WTC11 (cell line): Measurements from ENCODE around the gene ZNF276. TPM values are rescaled to one million over a fixed set of nuclear protein-coding genes. Genes with fewer than 3 reads are reported as not detected.

Source experiments
- ATAC-seq: fragments of 200-7000 bp; cut with Tn5 transposase; 2 replicates; pipeline ENCODE4 v1.10.0; 2021; ENCODE audit warnings: mild to moderate bottlenecking, moderate library complexity
- CTCF ChIA-PET: fragments of 300-600 bp; sonication (Branson Sonifier 250); formaldehyde crosslinking; loops from one replicate; lab custom pipeline; 2021; ENCODE audit warnings: antibody characterized with exemption; lab: Charles Lee
- POLR2A ChIA-PET: fragments of 350-600 bp; sonication (Branson Sonifier 250); formaldehyde crosslinking; loops from one replicate; lab custom pipeline; 2021; ENCODE audit warnings: antibody characterized with exemption; lab: Charles Lee
- DNase-seq: peaks from one replicate; pipeline ENCODE4 v3.0.0; 2021; ENCODE audit warnings: low spot score
- H3K27ac Mint-ChIP-seq: 2 replicates; pipeline ENCODE4 v1.8.0; 2021; ENCODE audit warnings: mixed read lengths
- H3K27me3 Mint-ChIP-seq: 2 replicates; pipeline ENCODE4 v1.8.0; 2021; ENCODE audit warnings: low read depth, mild to moderate bottlenecking, moderate library complexity, mixed read lengths
- H3K36me3 Mint-ChIP-seq: 2 replicates; pipeline ENCODE4 v1.8.0; 2021; ENCODE audit warnings: mixed read lengths
- H3K4me1 Mint-ChIP-seq: 2 replicates; pipeline ENCODE4 v1.8.0; 2022; ENCODE audit warnings: mixed read lengths
- H3K4me3 Mint-ChIP-seq: 2 replicates; pipeline ENCODE4 v1.8.0; 2021; ENCODE audit warnings: mild to moderate bottlenecking, moderate library complexity, mixed read lengths
- H3K9me3 Mint-ChIP-seq: 2 replicates; pipeline ENCODE4 v1.8.0; 2021; ENCODE audit warnings: mixed read lengths
- AFF4 ChIP-seq: sonication (generic); formaldehyde crosslinking; IDR thresholded peaks from 2 replicates; pipeline ENCODE4 v1.8.1; 2023; ENCODE audit warnings: mild to moderate bottlenecking, missing genetic modification reagents, borderline replicate concordance
- ATF1 ChIP-seq: sonication (generic); formaldehyde crosslinking; IDR thresholded peaks from 2 replicates; pipeline ENCODE4 v1.8.1; 2023; ENCODE audit warnings: mild to moderate bottlenecking, moderate library complexity, missing genetic modification reagents
- GABPB1 ChIP-seq: sonication (generic); formaldehyde crosslinking; IDR thresholded peaks from 2 replicates; pipeline ENCODE4 v1.8.1; 2023; ENCODE audit warnings: mild to moderate bottlenecking, missing genetic modification reagents
- GTF2I ChIP-seq: fragments of 250-450 bp; sonication (Bioruptor Pico); conservative IDR thresholded peaks from 2 replicates; pipeline ENCODE4 v1.4.0; 2021; ENCODE audit warnings: mild to moderate bottlenecking
- IRF2 ChIP-seq: sonication (generic); formaldehyde crosslinking; IDR thresholded peaks from 2 replicates; pipeline ENCODE4 v1.8.0; 2022; ENCODE audit warnings: low read depth, missing genetic modification reagents, borderline replicate concordance
- MYBL2 ChIP-seq: sonication (generic); formaldehyde crosslinking; IDR thresholded peaks from 2 replicates; pipeline ENCODE4 v1.8.1; 2023; ENCODE audit warnings: mild to moderate bottlenecking, moderate library complexity, missing genetic modification reagents
- RELA ChIP-seq: sonication (generic); formaldehyde crosslinking; IDR thresholded peaks from 2 replicates; pipeline ENCODE4 v1.8.1; 2022; ENCODE audit warnings: missing genetic modification reagents, mild to moderate bottlenecking, borderline replicate concordance
- RORB ChIP-seq: fragments of 250-450 bp; sonication (Bioruptor Pico); IDR thresholded peaks from 2 replicates; pipeline ENCODE4 v1.9.0; 2021; ENCODE audit warnings: mild to moderate bottlenecking
- SMAD3 ChIP-seq: sonication (generic); formaldehyde crosslinking; IDR thresholded peaks from 2 replicates; pipeline ENCODE4 v1.8.0; 2022; ENCODE audit warnings: missing genetic modification reagents, mild to moderate bottlenecking, borderline replicate concordance
- SOX15 ChIP-seq: fragments of 250-450 bp; sonication (Bioruptor Pico); IDR thresholded peaks from 2 replicates; pipeline ENCODE4 v1.9.0; 2021; ENCODE audit warnings: mild to moderate bottlenecking
- TEAD4 ChIP-seq: sonication (generic); formaldehyde crosslinking; IDR thresholded peaks from 2 replicates; pipeline ENCODE4 v1.8.0; 2022; ENCODE audit warnings: mild to moderate bottlenecking, missing genetic modification reagents
- TP53 ChIP-seq: sonication (generic); formaldehyde crosslinking; IDR thresholded peaks from 2 replicates; pipeline ENCODE4 v1.8.1; 2023; ENCODE audit warnings: mild to moderate bottlenecking, missing genetic modification reagents
- ZNF232 ChIP-seq: sonication (generic); formaldehyde crosslinking; IDR thresholded peaks from 2 replicates; pipeline ENCODE4 v1.8.0; 2022; ENCODE audit warnings: mild to moderate bottlenecking, missing genetic modification reagents
- ZNF263 ChIP-seq: sonication (generic); formaldehyde crosslinking; IDR thresholded peaks from 2 replicates; pipeline ENCODE4 v1.8.1; 2022; ENCODE audit warnings: low read depth, mild to moderate bottlenecking, moderate library complexity, missing genetic modification reagents
- ZNF317 ChIP-seq: sonication (generic); formaldehyde crosslinking; IDR thresholded peaks from 2 replicates; pipeline ENCODE4 v1.8.1; 2023; ENCODE audit warnings: low read depth, mild to moderate bottlenecking, moderate library complexity, missing genetic modification reagents, borderline replicate concordance
- ZNF423 ChIP-seq: fragments of 250-450 bp; sonication (Bioruptor Pico); IDR thresholded peaks from 2 replicates; pipeline ENCODE4 v2.1.2; 2022; ENCODE audit warnings: mild to moderate bottlenecking, moderate library complexity
- ZNF425 ChIP-seq: fragments of 250-450 bp; sonication (Bioruptor Pico); conservative IDR thresholded peaks from 2 replicates; pipeline ENCODE4 v1.9.0; 2021; ENCODE audit warnings: mild to moderate bottlenecking
- ZNF671 ChIP-seq: fragments of 250-450 bp; sonication (Bioruptor Pico); IDR thresholded peaks from 2 replicates; pipeline ENCODE4 v1.8.0; 2021; ENCODE audit warnings: mild to moderate bottlenecking
- total RNA-seq: library from RNA; stranded (reverse); gene quantifications from 3 replicates; pipeline ENCODE4 v1.2.3, GENCODE V29; 2021
- TF ChIP-seq, protein P1 (sequence below): sonication (generic); formaldehyde crosslinking; IDR thresholded peaks from 2 replicates; pipeline ENCODE4 v1.8.1; 2022; ENCODE audit warnings: mild to moderate bottlenecking, missing genetic modification reagents, moderate library complexity, borderline replicate concordance
- TF ChIP-seq, protein P2 (sequence below): sonication (generic); formaldehyde crosslinking; IDR thresholded peaks from 2 replicates; pipeline ENCODE4 v1.8.1; 2023; ENCODE audit warnings: mild to moderate bottlenecking, missing genetic modification reagents, moderate library complexity
- TF ChIP-seq, protein P3 (sequence below): fragments of 250-450 bp; sonication (Bioruptor Pico); IDR thresholded peaks from 2 replicates; pipeline ENCODE4 v1.8.0; 2021; ENCODE audit warnings: mild to moderate bottlenecking

Gene ZNF276
- total RNA-seq, 1 experiment from 2014 or later, result 16.6 TPM

DNA sequence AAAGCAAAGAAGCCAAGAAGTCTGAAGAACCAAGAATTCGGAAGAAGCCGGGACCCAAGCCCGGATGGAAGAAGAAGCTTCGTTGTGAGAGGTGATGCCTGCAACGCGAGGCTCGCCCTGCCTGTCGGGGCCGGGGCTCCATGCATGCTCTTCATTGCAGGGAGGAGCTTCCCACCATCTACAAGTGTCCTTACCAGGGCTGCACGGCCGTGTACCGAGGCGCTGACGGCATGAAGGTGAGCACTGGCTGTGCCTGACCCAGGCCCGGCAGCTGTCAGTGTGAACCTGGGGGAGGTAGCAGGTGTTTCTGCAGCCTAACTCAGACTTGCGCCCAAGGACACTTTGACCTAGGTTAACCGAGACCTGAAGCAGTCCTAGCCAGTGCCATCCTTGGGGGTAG is 12.0 kb downstream of the ZNF276 start:
- Mint-ChIP-seq H3K9me3 (peaks cover 5% of the 10 kb centered on the region; the same call in 1 of the 2 replicates), H3K27ac (no peak overlapping the region), H3K4me1 (peaks cover 13% of the 10 kb centered on the region), H3K4me3 (no peak overlapping the region), H3K27me3 (no peaks in the 10 kb centered on the region; the same call in 1 of the 2 replicates), H3K36me3 (peaks cover 55% of the 10 kb centered on the region)
- CTCF ChIA-PET, result interaction anchor here (0.6 kb wide), 1 partner anchor 45 kb away, joined by 3 read pairs; no protein-coding TSS in a partner anchor
- DNase-seq (no peak), ATAC-seq (no peak)
- POLR2A ChIA-PET, result no interaction called here
- no peak for TF ChIP-seq ZNF671 (CRISPR knock-in tag)
- TF ChIP-seq GTF2I (CRISPR knock-in tag), result no peak
- TF ChIP-seq GABPB1 (CRISPR knock-in tag), result no peak
- TF ChIP-seq IRF2, result no peak
- TF ChIP-seq, protein P1, sequence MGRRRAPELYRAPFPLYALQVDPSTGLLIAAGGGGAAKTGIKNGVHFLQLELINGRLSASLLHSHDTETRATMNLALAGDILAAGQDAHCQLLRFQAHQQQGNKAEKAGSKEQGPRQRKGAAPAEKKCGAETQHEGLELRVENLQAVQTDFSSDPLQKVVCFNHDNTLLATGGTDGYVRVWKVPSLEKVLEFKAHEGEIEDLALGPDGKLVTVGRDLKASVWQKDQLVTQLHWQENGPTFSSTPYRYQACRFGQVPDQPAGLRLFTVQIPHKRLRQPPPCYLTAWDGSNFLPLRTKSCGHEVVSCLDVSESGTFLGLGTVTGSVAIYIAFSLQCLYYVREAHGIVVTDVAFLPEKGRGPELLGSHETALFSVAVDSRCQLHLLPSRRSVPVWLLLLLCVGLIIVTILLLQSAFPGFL (CRISPR knock-in tag), result no peak
- TF ChIP-seq ATF1 (CRISPR knock-in tag), result no peak
- TF ChIP-seq RORB, result no peak
- no peak for TF ChIP-seq ZNF232 (CRISPR knock-in tag)
- no peak for TF ChIP-seq TEAD4 (CRISPR knock-in tag)
- TF ChIP-seq SOX15 (CRISPR knock-in tag), result no peak
- TF ChIP-seq RELA (CRISPR knock-in tag), result no peak

DNA sequence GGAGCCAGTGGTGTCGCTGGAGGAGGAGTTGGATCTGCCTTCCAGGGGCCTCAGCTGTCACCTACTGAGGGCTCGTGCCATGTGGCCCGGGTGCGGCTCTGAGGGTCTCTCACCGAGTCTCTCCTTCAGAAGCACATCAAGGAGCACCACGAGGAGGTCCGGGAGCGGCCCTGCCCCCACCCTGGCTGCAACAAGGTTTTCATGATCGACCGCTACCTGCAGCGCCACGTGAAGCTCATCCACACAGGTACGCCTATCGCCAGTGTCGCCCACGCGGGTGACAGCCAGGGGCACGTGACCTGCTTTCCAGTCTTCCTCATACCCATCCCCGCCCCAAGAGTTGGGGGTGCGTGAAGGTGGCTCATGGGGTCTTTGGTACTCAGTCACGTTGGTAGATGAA is 12.5 kb downstream of the ZNF276 start:
- H3K36me3 Mint-ChIP-seq, result peaks cover 58% of the 10 kb centered on the region
- peaks cover 5% of the 10 kb centered on the region; the same call in 1 of the 2 replicates for H3K9me3 Mint-ChIP-seq
- H3K4me3 Mint-ChIP-seq, result no peak overlapping the region
- no peak overlapping the region for H3K27ac Mint-ChIP-seq
- ChIA-PET POLR2A (no interaction called here), CTCF (interaction anchor here (0.6 kb wide), 1 partner anchor 44 kb away, joined by 3 read pairs; no protein-coding TSS in a partner anchor)
- no peaks in the 10 kb centered on the region; the same call in 1 of the 2 replicates for H3K27me3 Mint-ChIP-seq
- ATAC-seq (no peak), DNase-seq (no peak)
- H3K4me1 Mint-ChIP-seq, result peaks cover 13% of the 10 kb centered on the region
- TF ChIP-seq, protein P2, sequence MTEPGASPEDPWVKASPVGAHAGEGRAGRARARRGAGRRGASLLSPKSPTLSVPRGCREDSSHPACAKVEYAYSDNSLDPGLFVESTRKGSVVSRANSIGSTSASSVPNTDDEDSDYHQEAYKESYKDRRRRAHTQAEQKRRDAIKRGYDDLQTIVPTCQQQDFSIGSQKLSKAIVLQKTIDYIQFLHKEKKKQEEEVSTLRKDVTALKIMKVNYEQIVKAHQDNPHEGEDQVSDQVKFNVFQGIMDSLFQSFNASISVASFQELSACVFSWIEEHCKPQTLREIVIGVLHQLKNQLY (CRISPR knock-in tag), result no peak

GRCh38 chr16:89736554-89736953 is 15.2 kb downstream of the ZNF276 start:
- H3K9me3 Mint-ChIP-seq, result peaks cover 4% of the 10 kb centered on the region; the same call in 1 of the 2 replicates
- no peaks in the 10 kb centered on the region for H3K4me1 Mint-ChIP-seq
- H3K4me3 Mint-ChIP-seq, result no peak overlapping the region
- ChIA-PET POLR2A (interaction anchor here (0.6 to 0.7 kb wide), 2 partner anchors 651 to 1218 kb away, joined by 3 to 5 read pairs; no protein-coding TSS in a partner anchor), CTCF (no interaction called here)
- no peak overlapping the region for H3K27ac Mint-ChIP-seq
- no peaks in the 10 kb centered on the region for H3K27me3 Mint-ChIP-seq
- H3K36me3 Mint-ChIP-seq, result peaks cover 76% of the 10 kb centered on the region
- no peak for ATAC-seq
- TF ChIP-seq, protein P3, sequence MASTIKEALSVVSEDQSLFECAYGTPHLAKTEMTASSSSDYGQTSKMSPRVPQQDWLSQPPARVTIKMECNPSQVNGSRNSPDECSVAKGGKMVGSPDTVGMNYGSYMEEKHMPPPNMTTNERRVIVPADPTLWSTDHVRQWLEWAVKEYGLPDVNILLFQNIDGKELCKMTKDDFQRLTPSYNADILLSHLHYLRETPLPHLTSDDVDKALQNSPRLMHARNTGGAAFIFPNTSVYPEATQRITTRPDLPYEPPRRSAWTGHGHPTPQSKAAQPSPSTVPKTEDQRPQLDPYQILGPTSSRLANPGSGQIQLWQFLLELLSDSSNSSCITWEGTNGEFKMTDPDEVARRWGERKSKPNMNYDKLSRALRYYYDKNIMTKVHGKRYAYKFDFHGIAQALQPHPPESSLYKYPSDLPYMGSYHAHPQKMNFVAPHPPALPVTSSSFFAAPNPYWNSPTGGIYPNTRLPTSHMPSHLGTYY (CRISPR knock-in tag), result no peak
- TF ChIP-seq SMAD3 (CRISPR knock-in tag) (no peak), ZNF425 (CRISPR knock-in tag) (no peak), AFF4 (no peak), ZNF263 (CRISPR knock-in tag) (no peak), ZNF317 (CRISPR knock-in tag) (no peak), RORB (no peak), MYBL2 (CRISPR knock-in tag) (no peak), TP53 (CRISPR knock-in tag) (no peak), ZNF423 (CRISPR knock-in tag) (no peak), GTF2I (CRISPR knock-in tag) (no peak)
- TF ChIP-seq, all 79 proteins: peak for 0
- DNase-seq, result no peak
